Lung microvascular endothelial cell (primary cell): ENCODE results near the gene ZSWIM4. TPM values are rescaled to one million over a fixed set of nuclear protein-coding genes. Genes with fewer than 3 reads are reported as not detected.
"Not testable (repeated sequence)": the region's sequence is repeated elsewhere in the genome, so short reads cannot be mapped to it uniquely, and the experiment has no call there.

ENCODE experiments used
- DNase-seq, 2 donors: peaks; one replicate each; pipeline versions ENCODE4 v3.0.0 to v3.0.0-alpha.2; 2010; ENCODE audit warnings: low read depth in 2 of 2
- total RNA-seq: library from RNA; depleted of rRNA; stranded (reverse); fragments of >200 nt; gene quantifications from 2 replicates; pipeline ENCODE4 v1.2.1, GENCODE V29; 2014

ZSWIM4 gene
- total RNA-seq, 1 donor from 2014 or later = 11.3 TPM

- no peak for DNase-seq
Measured at GRCh38 chr19:13848798-13849676, 53.8 kb downstream of the ZSWIM4 start.

GRCh38 chr19:13849991-13850909 lies 55.0 kb downstream of the ZSWIM4 start:
- DNase-seq = peak; percentile 88 to 92

DNA sequence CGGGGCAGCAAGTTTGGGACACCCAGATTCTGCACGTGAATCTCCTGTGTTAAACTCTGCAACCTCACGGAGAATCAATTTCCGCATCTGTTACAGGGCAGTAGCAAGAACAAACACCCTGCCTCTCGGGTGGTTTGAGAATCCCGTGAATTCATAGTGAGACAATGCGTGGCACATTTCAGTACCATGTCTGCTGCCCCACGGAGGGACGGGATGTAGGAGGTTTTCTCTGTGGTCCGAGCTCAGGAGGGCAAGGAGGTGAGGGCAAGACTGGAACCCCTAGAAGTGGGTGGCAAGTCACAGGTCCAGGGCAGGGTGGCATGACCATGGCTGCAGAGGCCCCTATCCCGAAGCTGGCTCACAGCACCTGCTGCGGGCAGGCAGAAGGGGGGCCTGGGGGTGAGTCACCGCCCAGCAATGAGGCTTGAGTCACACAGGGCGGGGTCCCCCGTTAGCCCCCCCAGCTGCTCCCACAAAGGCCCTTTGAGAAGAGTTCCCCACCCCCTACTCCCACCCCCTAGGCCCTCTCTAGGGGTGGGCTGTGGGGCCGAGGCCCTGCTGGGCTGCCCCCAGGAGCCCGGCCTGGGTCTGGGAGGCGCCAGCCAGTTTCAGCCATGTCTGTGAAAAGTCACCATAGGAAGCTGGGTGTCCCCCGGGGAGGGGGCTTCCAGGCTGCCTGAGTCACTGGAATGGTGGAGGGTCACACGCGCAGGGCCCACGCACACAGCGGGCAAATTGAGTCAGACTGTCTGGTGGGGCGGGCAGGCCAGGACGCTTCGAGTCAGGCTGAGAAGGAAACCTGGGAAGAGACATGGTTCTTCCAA lies 55.9 kb downstream of the ZSWIM4 start:
- peak; percentile 92 to 96 for DNase-seq

DNA sequence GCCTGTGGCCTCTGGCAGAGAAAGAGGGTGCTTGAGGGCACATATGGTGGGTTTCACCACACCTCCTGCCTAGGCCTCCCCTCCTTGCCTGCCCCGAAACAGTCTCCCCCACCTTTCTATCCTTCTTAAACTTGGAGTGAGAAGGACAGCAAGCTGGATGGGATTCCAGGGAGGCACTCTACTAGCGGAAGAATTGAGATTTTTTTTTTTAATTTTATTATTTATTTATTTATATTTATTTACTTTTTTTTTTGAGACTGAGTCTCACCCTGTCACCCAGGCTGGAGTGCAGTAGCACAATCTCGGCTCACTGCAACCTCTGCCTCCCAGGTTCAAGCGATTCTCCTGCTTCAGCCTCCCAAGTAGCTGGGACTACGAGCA lies 56.5 kb downstream of the ZSWIM4 start:
- not testable (repeated sequence) for DNase-seq

GRCh38 chr19:13852171-13852707 lies 57.0 kb downstream of the ZSWIM4 start:
- DNase-seq = not testable (repeated sequence)

DNA sequence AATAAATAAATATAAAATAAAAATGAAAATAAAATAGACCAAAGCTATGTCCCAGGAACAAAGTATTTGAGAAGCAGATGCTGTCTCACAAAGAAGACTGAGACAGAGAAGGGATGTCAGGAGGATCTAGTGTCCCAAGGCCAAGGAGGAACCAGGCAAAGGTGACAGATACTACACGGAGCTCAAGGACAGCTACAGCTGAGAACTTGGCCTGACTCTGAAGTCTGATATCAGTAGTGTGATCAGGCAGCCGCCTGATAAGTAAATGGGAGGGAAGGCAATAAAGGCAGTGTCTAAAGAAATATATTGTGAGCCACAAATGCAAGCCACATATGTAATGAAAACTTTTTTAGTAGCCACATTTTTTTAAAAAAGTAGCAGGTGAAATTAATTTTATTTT lies 61.3 kb downstream of the ZSWIM4 start:
- no peak for DNase-seq

GRCh38 chr19:13859361-13859880 lies 64.2 kb downstream of the ZSWIM4 start:
- DNase-seq = peak; percentile 76

DNA sequence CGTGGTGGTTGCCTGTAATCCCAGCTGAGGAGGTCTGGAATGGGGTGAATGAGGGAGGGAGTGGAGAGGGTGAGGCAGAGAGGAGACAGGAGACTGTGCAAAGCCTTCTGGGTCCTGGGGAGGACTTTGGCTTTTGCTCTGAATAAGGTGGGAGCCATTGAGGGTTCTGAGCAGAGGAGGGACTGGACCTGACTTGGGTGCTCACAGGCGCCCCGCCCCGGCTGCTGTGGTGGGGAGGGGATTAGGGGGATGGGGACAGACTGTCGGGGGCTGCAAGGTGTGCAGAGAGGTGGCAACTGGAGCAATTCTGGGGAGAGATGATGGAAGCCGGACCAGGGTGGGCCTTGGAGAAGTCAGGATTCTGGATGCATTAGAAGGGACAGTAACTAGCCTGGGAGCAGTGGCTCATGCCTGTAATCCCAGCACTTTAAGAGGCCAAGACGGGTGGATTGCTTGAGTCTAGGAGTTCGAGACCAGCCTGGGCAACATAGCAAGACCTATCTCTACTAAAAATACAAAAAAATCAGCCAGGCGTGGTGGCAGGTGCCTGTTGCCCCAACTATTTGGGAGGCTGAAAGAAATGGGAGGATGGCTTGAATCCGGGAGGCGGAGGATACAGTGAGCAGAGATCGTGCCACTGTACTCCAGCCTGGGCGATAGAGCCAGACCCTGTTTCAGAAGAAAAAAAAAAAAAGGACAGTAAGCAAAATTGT lies 65.6 kb downstream of the ZSWIM4 start:
- no peak for DNase-seq

- peak in 1 of 2 donors; percentile 58 for DNase-seq
Measured at GRCh38 chr19:13861392-13861713, 66.1 kb downstream of the ZSWIM4 start.

DNA sequence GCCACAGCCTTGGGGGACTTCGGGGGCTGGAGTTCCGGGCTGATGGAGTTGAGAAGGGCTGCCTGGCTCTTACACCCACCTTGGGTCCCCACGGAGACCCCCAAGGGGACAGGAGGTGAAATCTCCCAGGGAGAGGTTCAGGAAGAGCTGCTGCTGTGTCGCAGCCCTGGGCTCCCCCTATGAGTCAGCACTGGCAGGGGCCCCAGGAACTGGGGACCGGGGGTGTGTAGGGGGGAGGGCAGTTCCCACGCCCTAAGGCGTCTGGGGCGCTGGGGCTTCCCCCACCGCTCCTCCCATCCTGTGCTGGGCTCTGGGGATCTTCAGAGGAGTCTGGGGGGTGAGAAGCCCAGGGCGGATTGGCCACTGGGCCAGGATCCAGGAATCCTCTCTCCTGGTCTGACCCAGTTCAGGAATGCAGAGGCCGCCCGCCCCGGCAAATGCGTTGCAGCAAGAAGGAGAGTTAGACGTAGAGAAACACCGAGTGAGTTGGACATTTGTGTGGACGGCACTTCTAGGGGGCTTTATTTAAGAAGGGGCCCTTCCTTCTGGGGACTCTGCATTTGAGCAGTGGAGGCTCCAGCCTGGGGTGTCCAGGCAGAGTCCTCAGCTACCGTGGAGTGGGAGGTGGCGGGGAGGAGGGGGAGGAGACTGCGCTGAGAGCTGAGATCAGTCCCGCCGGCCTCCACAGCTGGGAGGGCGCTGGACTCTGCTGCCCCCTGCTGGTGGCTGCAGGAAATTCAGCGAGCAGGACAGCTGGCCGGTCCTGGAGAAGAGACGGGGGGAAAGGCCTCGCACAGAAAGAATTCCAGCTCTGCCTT lies 66.7 kb downstream of the ZSWIM4 start:
- DNase-seq = peak; percentile 92 to 93

GRCh38 chr19:13864046-13864666 lies 68.9 kb downstream of the ZSWIM4 start:
- no peak for DNase-seq

DNA sequence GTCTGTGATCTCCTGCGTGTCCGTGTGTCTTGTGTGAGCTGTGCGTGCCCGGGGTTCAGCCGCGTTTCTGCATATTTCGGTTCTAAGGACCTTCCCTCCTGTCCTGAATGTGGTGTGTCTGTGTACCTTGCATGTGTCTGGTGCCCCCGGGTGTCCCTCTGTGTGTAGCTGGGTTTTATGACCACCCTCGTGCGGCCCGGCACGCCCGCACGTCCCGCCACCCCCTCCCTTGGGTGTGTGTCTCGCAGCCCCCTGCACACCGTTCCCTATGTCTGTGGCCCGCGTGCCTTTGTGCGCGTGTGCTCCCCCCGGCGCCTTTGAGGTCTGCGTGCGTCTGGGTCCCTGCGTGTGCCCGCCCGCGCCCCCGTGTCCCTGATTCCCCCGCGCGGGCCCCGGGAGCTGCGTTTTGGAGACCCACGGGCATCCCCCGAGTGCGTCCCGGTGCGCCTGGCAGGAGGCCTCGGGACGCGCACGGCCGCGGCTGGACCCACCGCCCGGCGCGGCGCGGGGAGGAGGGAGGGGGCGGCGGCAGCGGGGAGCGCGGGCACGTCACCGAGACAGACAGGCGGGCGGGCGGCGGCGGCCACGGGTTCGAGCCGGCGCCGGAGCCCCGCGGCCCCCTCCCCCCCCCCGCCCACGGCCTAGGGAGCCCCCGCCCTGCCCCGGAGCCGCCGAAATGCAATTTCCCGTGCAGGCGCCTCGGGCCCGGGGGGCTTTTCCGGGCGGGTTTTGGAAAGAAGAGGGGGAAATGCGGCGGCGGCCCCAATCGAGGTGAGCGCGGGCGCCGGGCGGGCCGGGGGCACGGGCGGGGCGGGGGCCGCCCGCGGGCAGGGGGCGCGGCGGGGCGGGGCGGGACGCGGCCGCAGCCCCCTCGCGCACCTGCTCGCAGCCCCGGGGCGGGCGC lies 69.7 kb downstream of the ZSWIM4 start:
- no peak for DNase-seq

GRCh38 chr19:13865571-13866462 lies 70.6 kb downstream of the ZSWIM4 start:
- peak; percentile 31 to 34 for DNase-seq

DNA sequence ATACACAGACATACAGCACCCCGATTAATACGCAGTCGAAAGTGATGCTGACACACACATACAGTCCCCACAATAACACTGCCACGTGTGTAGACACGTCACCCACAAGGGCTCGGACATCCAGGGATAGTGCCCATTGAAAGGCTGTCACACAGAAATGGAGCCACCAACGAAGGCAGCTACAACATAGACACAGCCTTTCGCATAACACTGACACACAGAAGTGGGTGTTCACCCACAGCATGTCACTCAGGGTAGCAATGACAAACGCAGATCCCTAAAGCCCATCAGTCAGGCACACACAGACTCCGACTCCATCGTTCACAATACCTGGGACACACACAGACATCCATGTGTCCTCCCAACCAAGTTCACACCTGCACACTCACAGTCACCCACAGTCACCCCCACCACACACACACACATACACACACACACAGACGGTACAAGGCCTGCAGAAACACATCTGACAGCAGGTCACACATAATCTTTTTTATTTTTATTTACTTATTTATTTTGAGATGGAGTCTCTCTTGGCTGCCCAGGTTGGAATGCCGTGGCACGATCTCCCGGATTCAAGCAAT lies 71.3 kb downstream of the ZSWIM4 start:
- no peak for DNase-seq

GRCh38 chr19:13868663-13869062 lies 73.4 kb downstream of the ZSWIM4 start:
- no peak for DNase-seq

DNA sequence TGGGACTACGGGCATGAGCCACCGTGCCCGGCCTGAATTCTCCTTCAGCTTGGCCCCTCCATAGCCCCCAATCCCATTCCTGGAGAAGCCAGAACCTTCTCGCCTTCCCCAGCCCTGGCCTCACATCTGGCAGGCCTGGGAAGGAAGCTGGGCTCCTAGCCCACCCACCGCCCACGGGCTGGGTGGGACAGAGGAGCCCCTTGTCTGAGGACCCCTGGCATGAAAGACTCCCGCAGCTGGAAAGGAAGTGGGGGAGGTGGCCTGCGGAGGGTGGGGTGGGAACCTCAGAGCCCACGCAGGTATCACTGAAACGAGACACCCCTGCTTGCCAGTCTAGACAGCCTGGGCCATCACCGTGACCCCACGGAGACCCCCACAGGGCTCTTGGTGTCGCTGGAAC lies 74.0 kb downstream of the ZSWIM4 start:
- DNase-seq = no peak

- DNase-seq = no peak
Measured at GRCh38 chr19:13870873-13871272, 75.6 kb downstream of the ZSWIM4 start.
